Thymus (tissue), 11 donors: ENCODE data around the gene COL19A1. TPM values are rescaled to one million over a fixed set of nuclear protein-coding genes. Genes with fewer than 3 reads are reported as not detected.

Experiments used
- DNase-seq, 9 donors: peaks; one replicate each; pipeline ENCODE4 v3.0.0-alpha.2; 2013; ENCODE audit warnings: low spot score in 9 of 9, low read depth in 6 of 9, missing footprints in 1 of 9
- H3K27ac ChIP-seq, 2 donors: one replicate each; pipeline ENCODE4 v1.5.1; 2013; ENCODE audit warnings: control low read depth in 1 of 2, low read depth in 1 of 2, low read length in 1 of 2, mild to moderate bottlenecking in 1 of 2, moderate library complexity in 1 of 2
- H3K27me3 ChIP-seq, 2 donors: one replicate each; pipeline ENCODE4 v1.5.1; 2013; ENCODE audit warnings: low read length in 1 of 2; ENCODE audit not compliant: control insufficient read depth in 2 of 2, insufficient read depth in 1 of 2
- H3K36me3 ChIP-seq, 2 donors: one replicate each; pipeline ENCODE4 v1.5.1; 2013; ENCODE audit warnings: low read length in 1 of 2, mild to moderate bottlenecking in 1 of 2, moderate library complexity in 1 of 2; ENCODE audit not compliant: control insufficient read depth in 2 of 2, insufficient read depth in 2 of 2
- H3K4me1 ChIP-seq, 2 donors: one replicate each; pipeline ENCODE4 v1.5.1; 2013; ENCODE audit warnings: low read length in 2 of 2; ENCODE audit not compliant: control insufficient read depth in 2 of 2, insufficient read depth in 2 of 2
- H3K4me3 ChIP-seq, 2 donors: one replicate each; pipeline ENCODE4 v1.5.1; 2013; ENCODE audit warnings: low read length in 2 of 2, control low read depth in 1 of 2, mild to moderate bottlenecking in 1 of 2
- H3K9me3 ChIP-seq, 2 donors: one replicate each; pipeline ENCODE4 v1.5.1; 2013; ENCODE audit warnings: low read length in 1 of 2, mild to moderate bottlenecking in 1 of 2; ENCODE audit not compliant: control insufficient read depth in 2 of 2, insufficient read depth in 1 of 2
- WGBS: extraction: QIAGEN DNeasy Blood & Tissue Kit; methylation state at CpG from one replicate; pipeline ENCODE4 v1.1.7; 2013; 5-methylcytosine and 5-hydroxymethylcytosine counted together
- polyA plus RNA-seq: library from polyadenylated mRNA; stranded (reverse); fragments of 200-250 nt; gene quantifications from one replicate; pipeline ENCODE4 v1.2.3, GENCODE V29; 2013
- total RNA-seq: library from RNA; stranded (reverse); fragments of 120-200 nt; gene quantifications from one replicate; pipeline ENCODE4 v1.2.4, GENCODE V29; 2013
- donor health status: healthy.

COL19A1 gene
- total and polyA plus RNA-seq, 2 donors, result 0.34 to 8.7 TPM

DNA sequence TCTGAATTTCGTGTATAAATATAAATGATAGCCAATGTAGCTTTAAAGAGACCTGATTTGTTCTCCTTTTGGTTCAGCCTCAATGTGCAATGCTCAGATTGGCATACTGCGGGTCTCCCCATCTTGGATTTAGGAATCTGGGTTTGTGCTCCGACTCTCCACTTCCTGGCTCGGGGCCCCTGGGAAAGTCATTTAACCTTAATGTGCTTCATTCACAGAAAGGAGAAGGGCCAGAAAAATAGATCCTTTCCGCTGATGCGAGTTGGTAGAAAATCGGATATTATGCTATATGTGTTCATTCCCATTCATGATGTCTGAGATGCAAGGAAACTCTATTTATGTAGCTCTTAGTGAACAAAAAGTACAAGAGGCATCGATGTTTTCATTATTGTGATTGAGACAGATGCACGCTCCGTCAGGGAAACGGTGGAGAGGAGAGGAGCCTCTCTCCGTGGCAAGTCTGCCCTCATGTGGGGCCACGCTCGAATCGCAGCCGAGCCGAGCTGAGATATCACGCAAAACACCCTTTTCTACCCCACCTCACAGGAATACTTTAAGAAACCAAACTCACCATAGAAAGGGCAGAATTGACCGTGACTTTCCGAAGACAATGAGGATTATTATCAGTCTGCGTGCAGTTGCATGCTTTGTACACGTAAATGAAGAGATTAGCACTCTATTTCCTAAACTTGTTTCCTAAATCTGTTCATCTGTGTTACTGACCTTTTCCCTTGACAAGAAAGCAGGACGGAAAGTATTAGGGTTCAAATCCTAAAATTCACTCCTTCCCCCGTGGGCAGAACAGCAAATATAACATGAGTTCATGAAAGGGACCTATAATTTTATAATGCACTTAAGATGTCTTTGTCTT lies 300.0 kb downstream of the COL19A1 start:
- DNase-seq, result peak in 2 of 9 donors; percentile 4 to 7
- Histone ChIP-seq H3K4me3 (no peak overlapping the region), H3K4me1 (no peaks in the 10 kb centered on the region), H3K36me3 (no peaks in the 10 kb centered on the region), H3K27me3 (peaks cover 0 to 3% of the 10 kb centered on the region in 2 donors), H3K27ac (no peak overlapping the region), H3K9me3 (no peaks in the 10 kb centered on the region)
- WGBS, result 17% methylated on average over 24 of the region's 24 CpGs

- no peaks in the 10 kb centered on the region for H3K36me3 ChIP-seq
- peaks cover 0 to 3% of the 10 kb centered on the region in 2 donors for H3K27me3 ChIP-seq
- no peak overlapping the region for H3K4me3 ChIP-seq
- no peaks in the 10 kb centered on the region for H3K9me3 ChIP-seq
- H3K4me1 ChIP-seq, result no peaks in the 10 kb centered on the region
- no peak for DNase-seq
- 87% methylated on average over 5 of the region's 5 CpGs for WGBS
- no peak overlapping the region for H3K27ac ChIP-seq
These were observed 302.5 kb downstream of the COL19A1 start for GRCh38 chr6:70168681-70169377.

DNA sequence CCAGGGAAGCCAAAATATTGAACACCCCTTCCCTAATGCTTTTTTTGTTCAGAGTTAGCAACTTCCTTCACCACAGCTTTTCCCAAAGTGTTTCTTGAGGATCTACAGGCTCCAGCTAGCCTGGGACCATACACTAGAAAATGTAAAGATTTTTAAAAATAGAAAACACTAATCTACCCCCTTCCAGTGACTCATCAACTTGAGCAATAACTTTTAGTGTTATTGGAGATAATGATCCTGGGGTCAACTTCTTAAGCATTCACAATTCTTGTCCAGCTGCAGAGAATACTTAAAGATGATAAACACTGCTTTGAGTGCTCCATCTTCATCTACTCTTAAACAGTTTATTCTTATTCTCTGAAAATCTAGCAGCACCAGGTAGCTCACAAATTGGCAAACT lies 304.9 kb downstream of the COL19A1 start:
- Histone ChIP-seq H3K4me1 (no peaks in the 10 kb centered on the region), H3K9me3 (no peaks in the 10 kb centered on the region), H3K4me3 (no peak overlapping the region), H3K36me3 (no peaks in the 10 kb centered on the region), H3K27me3 (peaks cover 0 to 3% of the 10 kb centered on the region in 2 donors), H3K27ac (no peak overlapping the region)
- no peak for DNase-seq

GRCh38 chr6:70172252-70172651 lies 305.9 kb downstream of the COL19A1 start:
- H3K36me3 ChIP-seq, result no peaks in the 10 kb centered on the region
- no peaks in the 10 kb centered on the region for H3K9me3 ChIP-seq
- H3K27ac ChIP-seq, result no peak overlapping the region
- 55% methylated on average over 2 of the region's 2 CpGs for WGBS
- H3K4me3 ChIP-seq, result no peak overlapping the region
- DNase-seq, result no peak
- no peaks in the 10 kb centered on the region for H3K4me1 ChIP-seq
- H3K27me3 ChIP-seq, result no peaks in the 10 kb centered on the region

DNA sequence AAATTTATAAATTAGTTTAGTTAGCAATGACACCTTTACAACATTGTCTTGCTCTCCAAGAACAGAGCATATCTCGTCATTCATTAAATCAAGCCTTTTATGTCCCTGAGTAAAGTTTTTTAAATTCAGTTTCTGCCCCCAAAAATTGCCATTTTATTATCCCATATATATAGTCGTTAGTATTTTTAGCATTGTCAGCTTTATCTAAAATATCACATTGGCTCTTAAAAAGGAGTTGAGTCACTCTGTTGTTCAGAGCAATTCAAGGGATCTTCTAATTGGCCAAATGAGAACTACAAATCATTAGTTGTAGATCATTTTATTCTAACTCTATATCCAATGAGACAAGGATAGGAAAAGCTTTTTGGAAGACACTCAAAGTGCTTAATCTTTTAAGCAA lies 309.4 kb downstream of the COL19A1 start:
- no peak overlapping the region for H3K27ac ChIP-seq
- H3K4me3 ChIP-seq, result no peak overlapping the region
- 91% methylated on average over 2 of the region's 2 CpGs for WGBS
- H3K9me3 ChIP-seq, result no peaks in the 10 kb centered on the region
- no peaks in the 10 kb centered on the region for H3K4me1 ChIP-seq
- DNase-seq, result no peak
- H3K36me3 ChIP-seq, result no peaks in the 10 kb centered on the region
- no peaks in the 10 kb centered on the region for H3K27me3 ChIP-seq

DNA sequence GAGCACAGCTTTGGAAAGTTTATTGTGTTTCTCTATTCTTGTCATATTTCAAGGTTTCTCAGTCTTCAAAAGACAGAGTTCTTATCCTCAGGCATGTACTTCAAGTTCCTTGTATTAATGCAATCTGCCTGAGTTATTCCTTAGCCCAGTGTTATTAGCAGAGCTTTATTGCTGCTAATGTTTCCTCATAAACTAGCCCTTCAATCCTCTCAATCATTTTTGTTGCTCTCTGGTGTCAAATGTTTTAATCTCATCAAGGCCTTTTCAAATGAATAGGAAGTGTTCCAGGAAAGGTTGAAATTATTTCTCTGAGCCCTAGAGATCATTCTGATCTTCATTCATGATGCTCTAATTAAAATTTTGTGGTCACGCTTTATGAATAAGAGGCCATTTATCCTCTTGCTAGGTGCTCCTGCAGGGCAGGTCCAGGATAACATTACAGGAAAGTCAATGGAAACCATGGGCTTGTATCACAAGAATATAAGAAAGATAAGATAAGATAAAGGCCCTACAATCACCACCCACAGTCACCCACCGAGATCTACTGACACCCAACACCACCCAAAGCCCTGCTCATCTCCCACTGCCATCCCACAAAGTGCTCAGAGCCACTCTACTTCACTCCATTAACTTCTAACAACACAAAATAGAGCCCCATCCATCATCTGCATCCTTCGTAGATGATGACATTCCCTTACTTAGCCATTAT lies 310.6 kb downstream of the COL19A1 start:
- no peak overlapping the region for H3K27ac ChIP-seq
- no peak for DNase-seq
- H3K9me3 ChIP-seq, result no peaks in the 10 kb centered on the region
- 91% methylated on average over 3 of the region's 3 CpGs for WGBS
- no peak overlapping the region for H3K4me3 ChIP-seq
- no peaks in the 10 kb centered on the region for H3K36me3 ChIP-seq
- no peaks in the 10 kb centered on the region for H3K27me3 ChIP-seq
- no peaks in the 10 kb centered on the region for H3K4me1 ChIP-seq

GRCh38 chr6:70180183-70180900 lies 314.0 kb downstream of the COL19A1 start:
- no peaks in the 10 kb centered on the region for H3K36me3 ChIP-seq
- H3K27me3 ChIP-seq, result no peaks in the 10 kb centered on the region
- no peak overlapping the region for H3K4me3 ChIP-seq
- H3K9me3 ChIP-seq, result no peaks in the 10 kb centered on the region
- WGBS, result 94% methylated on average over 2 of the region's 2 CpGs
- H3K27ac ChIP-seq, result no peak overlapping the region
- H3K4me1 ChIP-seq, result no peaks in the 10 kb centered on the region
- no peak for DNase-seq

DNA sequence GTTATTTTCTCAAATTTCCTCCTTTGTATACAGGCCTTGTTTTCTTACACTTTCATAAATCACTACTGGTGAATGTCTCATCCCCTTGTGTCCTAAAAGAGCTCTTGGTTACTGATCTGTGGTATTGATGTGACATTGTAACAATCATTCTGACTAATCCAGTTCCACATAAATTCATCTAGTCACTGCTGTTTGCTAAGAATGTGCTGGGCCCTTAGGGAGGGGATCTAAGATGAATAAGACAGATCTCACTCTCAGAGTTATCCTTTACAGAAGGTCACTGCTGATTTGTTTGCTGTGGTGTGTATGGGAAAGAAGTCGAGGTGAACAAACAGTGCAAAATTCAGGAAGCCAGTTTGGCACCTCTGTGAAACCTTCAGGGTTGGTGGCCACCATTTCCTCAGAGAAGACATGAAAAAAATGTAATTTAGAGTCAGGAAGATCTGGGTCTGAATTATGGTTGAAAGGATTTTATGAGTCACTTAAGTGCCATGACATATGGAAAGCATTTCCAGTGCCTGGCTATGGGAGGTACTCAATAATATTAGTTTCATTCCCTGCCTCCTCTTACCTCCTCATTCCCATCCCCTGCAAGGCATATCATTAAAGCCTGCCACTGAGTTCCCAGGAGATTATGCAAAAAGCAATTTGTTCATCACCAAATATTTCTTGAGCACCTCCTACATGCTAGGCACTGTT lies 314.7 kb downstream of the COL19A1 start:
- DNase-seq, result no peak
- Histone ChIP-seq H3K4me1 (no peaks in the 10 kb centered on the region), H3K9me3 (no peaks in the 10 kb centered on the region), H3K27ac (no peak overlapping the region), H3K4me3 (no peak overlapping the region), H3K27me3 (no peaks in the 10 kb centered on the region), H3K36me3 (no peaks in the 10 kb centered on the region)
- 67% methylated on average over 1 of the region's 1 CpG for WGBS
